Astrocyte of the spinal cord (primary cell): ENCODE results near the gene BMERB1.

Source experiments
- DNase-seq: peaks from one replicate; pipeline ENCODE4 v3.0.0; 2011; ENCODE audit warnings: low read depth, low spot score
- H3K4me3 ChIP-seq: 2 replicates; pipeline ENCODE4 v1.5.1; 2011; ENCODE audit warnings: low read depth, mild to moderate bottlenecking, low read length, moderate library complexity
- CTCF ChIP-seq: IDR thresholded peaks from 2 replicates; pipeline ENCODE4 v1.5.1; 2012; ENCODE audit warnings: low read depth, mild to moderate bottlenecking, low read length, inconsistent platforms
- in situ Hi-C: cut with HindIII; loops from 2 replicates; pipeline ENCODE4 v1.10.0; 2017; ENCODE audit warnings: low sequenced_read_pairs

BMERB1 gene

GRCh38 chr16:15524966-15525365 lies 90.6 kb downstream of the BMERB1 start:
- no peak for TF ChIP-seq CTCF
- DNase-seq: no peak
- in situ Hi-C loops: no loop called here
- no peak overlapping the region for H3K4me3 ChIP-seq

- H3K4me3 ChIP-seq: no peak overlapping the region
- in situ Hi-C loops: no loop called here
- no peak for TF ChIP-seq CTCF
- DNase-seq: no peak
Observed at GRCh38 chr16:15526097-15526496, 91.7 kb downstream of the BMERB1 start.

GRCh38 chr16:15526731-15527130 lies 92.3 kb downstream of the BMERB1 start:
- TF ChIP-seq CTCF: no peak
- no peak overlapping the region for H3K4me3 ChIP-seq
- no peak for DNase-seq
- in situ Hi-C loops: no loop called here

GRCh38 chr16:15529673-15530072 lies 95.3 kb downstream of the BMERB1 start:
- TF ChIP-seq CTCF: no peak
- H3K4me3 ChIP-seq: no peak overlapping the region
- DNase-seq: no peak
- in situ Hi-C loops: no loop called here

- in situ Hi-C loops: no loop called here
- no peak for DNase-seq
- no peak overlapping the region for H3K4me3 ChIP-seq
- no peak for TF ChIP-seq CTCF
Observed at GRCh38 chr16:15530085-15530484, 95.7 kb downstream of the BMERB1 start.

- DNase-seq: no peak
- no peak overlapping the region for H3K4me3 ChIP-seq
- in situ Hi-C loops: no loop called here
- no peak for TF ChIP-seq CTCF
Observed at GRCh38 chr16:15532825-15533224, 98.4 kb downstream of the BMERB1 start.

GRCh38 chr16:15533386-15533785 lies 99.0 kb downstream of the BMERB1 start:
- H3K4me3 ChIP-seq: no peak overlapping the region
- TF ChIP-seq CTCF: no peak
- in situ Hi-C loops: no loop called here
- no peak for DNase-seq
